ENCODE measurements around the gene TFG. TPM values are rescaled to one million over a fixed set of nuclear protein-coding genes. Genes with fewer than 3 reads are reported as not detected.
"Not testable (repeated sequence)": the region's sequence is repeated elsewhere in the genome, so short reads cannot be mapped to it uniquely, and the experiment has no call there.

Gene TFG
- 59.6 TPM for total RNA-seq
- long read RNA-seq, transcript TFG-201 (8 exons, 1,978 nt), result major isoform, 86 of 125 reads
- long read RNA-seq, transcript TFG-204 (8 exons, 1,783 nt), result minor isoform, 23 of 125 reads
- long read RNA-seq, partial matches to known transcripts, result 0 of 125 reads
- long read RNA-seq, other reads (novel, unspliced or antisense), result 11 of 125 reads

DNA sequence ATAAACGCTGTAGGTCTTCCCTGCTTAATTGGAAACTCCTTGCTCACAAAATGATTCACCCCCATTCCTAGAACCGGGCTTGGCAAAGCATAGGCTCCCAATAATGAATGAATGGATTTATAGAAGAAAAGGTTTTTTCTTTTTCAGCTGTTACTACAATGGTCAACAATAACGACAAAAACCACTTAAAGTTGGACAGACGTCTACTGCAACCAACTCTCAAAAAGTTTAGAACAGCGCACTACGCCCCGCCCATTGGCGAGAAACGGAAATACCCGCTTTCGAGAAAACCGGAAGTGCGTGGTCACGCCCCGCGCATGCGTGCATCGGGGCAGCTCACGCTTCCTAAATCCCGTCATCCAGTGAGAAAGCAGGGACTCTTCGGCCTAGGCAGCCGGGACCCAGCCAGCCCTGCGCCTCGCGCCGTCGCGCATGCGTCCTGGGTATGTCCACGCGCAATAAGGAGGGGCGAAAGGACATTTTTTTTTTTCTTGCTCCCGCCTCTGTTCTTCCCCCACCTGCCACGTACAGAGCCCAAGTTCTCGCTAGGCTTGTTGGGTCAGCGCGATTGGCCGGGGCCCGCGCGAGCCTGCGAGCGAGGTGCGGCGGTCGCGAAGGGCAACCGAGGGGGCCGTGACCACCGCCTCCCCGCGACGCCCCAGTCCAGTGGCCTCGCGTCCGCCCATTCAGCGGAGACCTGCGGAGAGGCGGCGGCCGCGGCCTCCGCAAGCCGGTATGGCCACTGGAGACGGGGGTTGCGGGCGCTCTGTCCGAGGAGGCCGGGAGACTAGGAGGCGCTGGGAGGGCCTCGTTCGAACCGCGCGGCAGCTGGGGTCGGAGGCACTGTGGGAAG, at the start of gene TFG:
Gene TFG (plus strand): TSS at position 506 of the 853 bp plus-strand sequence. CDS start 4,192 bp downstream, outside the sequence.
- intact Hi-C loops (cut with DNase I), result no loop called here
- peaks cover 6% of the 10 kb centered on the region for H3K36me3 ChIP-seq
- H3K27me3 ChIP-seq, result no peaks in the 10 kb centered on the region
- DNase-seq (peak; percentile 99), ATAC-seq (peak; percentile 96)
- TF ChIP-seq, protein P1, sequence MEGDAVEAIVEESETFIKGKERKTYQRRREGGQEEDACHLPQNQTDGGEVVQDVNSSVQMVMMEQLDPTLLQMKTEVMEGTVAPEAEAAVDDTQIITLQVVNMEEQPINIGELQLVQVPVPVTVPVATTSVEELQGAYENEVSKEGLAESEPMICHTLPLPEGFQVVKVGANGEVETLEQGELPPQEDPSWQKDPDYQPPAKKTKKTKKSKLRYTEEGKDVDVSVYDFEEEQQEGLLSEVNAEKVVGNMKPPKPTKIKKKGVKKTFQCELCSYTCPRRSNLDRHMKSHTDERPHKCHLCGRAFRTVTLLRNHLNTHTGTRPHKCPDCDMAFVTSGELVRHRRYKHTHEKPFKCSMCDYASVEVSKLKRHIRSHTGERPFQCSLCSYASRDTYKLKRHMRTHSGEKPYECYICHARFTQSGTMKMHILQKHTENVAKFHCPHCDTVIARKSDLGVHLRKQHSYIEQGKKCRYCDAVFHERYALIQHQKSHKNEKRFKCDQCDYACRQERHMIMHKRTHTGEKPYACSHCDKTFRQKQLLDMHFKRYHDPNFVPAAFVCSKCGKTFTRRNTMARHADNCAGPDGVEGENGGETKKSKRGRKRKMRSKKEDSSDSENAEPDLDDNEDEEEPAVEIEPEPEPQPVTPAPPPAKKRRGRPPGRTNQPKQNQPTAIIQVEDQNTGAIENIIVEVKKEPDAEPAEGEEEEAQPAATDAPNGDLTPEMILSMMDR (IDR thresholded peaks at IDR 0.05), result no peak
- H3K27ac ChIP-seq, result peak within 1 kb of the TSS; percentile 96
- peak within 1 kb of the TSS; percentile 83 for H3K4me3 ChIP-seq
- H3K4me1 ChIP-seq, result peaks cover 21% of the 10 kb centered on the region
- H3K9me3 ChIP-seq, result no peaks in the 10 kb centered on the region

DNA sequence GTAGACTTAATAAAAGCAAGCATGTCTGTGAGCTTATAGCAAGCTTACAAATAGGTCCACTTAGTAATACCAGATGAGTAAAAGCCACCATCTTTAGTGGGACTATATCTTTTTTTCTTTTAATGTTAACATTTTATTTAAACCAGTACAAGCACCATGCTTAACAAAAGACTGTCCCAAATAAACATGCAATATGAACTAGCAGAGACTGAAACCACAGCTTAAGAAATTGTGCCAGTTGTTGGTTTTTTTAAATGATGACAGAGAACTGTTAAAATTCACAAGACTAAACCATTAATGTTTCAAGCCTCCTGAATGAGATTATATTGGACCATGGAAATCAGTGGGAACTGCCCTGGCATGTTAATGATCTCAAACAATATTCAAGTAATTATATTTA, 48.0 kb upstream of the TFG start:
- H3K27ac ChIP-seq; DNase-seq; H3K4me1 ChIP-seq; H3K27me3 ChIP-seq; H3K36me3 ChIP-seq; H3K9me3 ChIP-seq; ATAC-seq; H3K4me3 ChIP-seq; intact Hi-C loops (cut with DNase I): not testable (repeated sequence)

DNA sequence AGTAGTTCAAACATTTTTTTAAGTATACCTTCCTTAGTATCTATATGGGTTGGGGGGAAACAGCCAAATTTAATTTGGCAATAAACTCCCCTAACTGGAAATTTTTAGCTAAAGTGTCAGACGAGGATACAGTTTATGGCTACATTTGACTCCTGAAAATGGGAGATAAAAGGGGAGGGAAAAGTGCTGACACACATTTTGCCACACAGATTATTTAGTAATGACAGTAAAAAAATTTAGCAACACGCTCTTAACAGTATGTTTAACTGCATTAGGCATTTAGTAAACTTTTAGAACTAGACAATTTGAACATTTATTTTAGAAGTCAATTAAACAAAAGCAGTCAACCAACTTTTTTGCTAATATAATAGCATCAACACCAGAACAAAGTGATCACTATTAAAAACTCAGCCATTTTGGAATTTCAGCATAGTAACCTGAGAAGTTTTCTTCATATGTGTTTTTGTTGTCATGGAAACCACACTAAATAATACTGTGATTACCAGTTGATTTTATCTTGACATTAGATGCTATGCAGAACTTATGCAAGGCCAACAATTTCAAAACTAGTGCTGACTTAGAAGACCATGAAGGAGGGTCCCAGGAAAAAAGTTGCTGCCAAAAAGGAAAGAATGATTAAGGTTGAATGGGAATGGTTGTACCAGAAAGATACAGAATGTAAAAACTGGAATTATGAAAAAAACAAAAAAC, 47.0 kb upstream of the TFG start:
- TF ChIP-seq, protein P1 (IDR thresholded peaks at IDR 0.05), result no peak
- H3K27ac ChIP-seq, result no peak overlapping the region
- DNase-seq, result no peak
- no peaks in the 10 kb centered on the region for H3K36me3 ChIP-seq
- H3K9me3 ChIP-seq, result no peaks in the 10 kb centered on the region
- intact Hi-C loops (cut with DNase I), result no loop called here
- no peaks in the 10 kb centered on the region for H3K4me1 ChIP-seq
- no peak for ATAC-seq
- no peak overlapping the region for H3K4me3 ChIP-seq
- H3K27me3 ChIP-seq, result no peaks in the 10 kb centered on the region

DNA sequence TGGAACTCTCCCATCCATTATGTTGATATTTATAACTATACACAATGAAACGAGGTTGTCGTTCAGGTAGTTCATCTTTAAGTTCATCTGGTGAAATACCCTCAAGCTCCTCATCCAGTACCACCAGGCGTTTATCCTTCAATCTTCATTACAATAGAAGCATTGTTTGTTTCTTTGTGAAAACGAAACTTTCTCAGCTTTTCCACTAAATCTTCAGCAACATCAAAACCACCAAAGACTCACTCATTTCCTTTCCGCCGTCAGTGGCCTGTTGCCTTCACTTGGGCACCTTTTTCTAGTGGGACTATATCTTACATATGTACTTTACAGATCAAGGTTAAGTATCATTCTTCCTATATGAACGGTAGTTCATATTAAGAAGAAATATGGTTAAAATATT, 44.1 kb upstream of the TFG start:
- TF ChIP-seq, protein P1 (IDR thresholded peaks at IDR 0.05), result no peak
- no peak overlapping the region for H3K27ac ChIP-seq
- no peak for DNase-seq
- intact Hi-C loops (cut with DNase I), result no loop called here
- no peak for ATAC-seq
- H3K4me1 ChIP-seq, result no peaks in the 10 kb centered on the region
- no peak overlapping the region for H3K4me3 ChIP-seq
- no peaks in the 10 kb centered on the region for H3K9me3 ChIP-seq
- no peaks in the 10 kb centered on the region for H3K27me3 ChIP-seq
- H3K36me3 ChIP-seq, result no peaks in the 10 kb centered on the region

DNA sequence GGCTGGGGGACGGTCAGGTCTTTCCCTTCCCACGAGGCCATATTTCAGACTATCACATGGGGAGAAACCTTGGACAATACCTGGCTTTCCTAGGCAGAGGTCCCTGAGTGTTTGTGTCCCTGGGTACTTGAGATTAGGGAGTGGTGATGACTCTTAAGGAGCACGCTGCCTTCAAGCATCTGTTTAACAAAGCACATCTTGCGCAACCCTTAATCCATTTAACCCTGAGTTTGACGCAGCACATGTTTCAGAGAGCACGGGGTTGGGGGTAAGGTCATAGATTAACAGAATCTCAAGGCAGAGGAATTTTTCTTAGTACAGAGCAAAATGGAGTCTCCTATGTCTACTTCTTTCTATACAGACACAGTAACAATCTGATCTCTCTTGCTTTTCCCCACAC, 42.6 kb upstream of the TFG start:
- H3K27me3 ChIP-seq; H3K27ac ChIP-seq; H3K36me3 ChIP-seq; ATAC-seq; H3K9me3 ChIP-seq; DNase-seq; H3K4me1 ChIP-seq; intact Hi-C loops (cut with DNase I); H3K4me3 ChIP-seq: not testable (repeated sequence)

DNA sequence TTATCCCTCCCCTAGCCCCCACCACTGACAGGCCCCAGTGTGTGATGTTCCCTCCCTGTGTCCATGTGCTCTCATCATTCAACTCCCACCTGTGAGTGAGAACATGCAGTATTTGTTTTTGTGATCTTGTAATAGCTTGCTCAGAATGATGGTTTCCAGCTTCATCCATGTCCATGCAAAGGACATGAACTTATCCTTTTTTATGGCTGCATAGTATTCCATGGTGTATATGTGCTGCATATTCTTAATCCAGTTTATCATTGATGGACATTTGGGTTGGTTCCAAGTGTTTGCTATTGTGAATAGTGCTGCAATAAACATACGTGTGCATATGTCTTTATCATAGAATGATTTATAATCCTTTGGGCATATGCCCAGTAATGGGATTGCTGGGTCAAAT, 42.0 kb upstream of the TFG start:
- H3K27me3 ChIP-seq; H3K36me3 ChIP-seq; H3K27ac ChIP-seq; H3K4me1 ChIP-seq; H3K4me3 ChIP-seq; H3K9me3 ChIP-seq; DNase-seq; intact Hi-C loops (cut with DNase I); ATAC-seq: not testable (repeated sequence)

DNA sequence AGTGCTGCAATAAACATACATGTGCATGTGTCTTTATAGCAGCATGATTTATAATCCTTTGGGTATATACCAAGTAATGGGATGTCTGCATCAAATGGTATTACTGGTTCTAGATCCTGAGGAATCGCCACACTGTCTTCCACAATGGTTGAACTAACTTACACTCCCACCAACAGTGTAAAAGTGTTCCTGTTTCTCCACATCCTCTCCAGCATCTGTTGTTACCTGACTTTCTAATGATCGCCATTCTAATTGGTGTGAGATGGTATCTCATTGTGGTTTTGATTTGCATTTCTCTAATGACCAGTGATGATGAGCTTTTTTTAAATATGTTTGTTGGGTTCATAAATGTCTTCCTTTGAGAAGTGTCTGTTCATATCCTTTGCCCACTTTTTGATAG, 38.3 kb upstream of the TFG start:
- H3K4me1 ChIP-seq; H3K4me3 ChIP-seq; H3K27me3 ChIP-seq; H3K36me3 ChIP-seq; H3K9me3 ChIP-seq; H3K27ac ChIP-seq; intact Hi-C loops (cut with DNase I); ATAC-seq; DNase-seq: not testable (repeated sequence)

Measured in upper lobe of right lung (tissue), 1 donor.